ENCODE data around the gene EHD4.

The EHD4 gene

GRCh38 chr15:41983221-41983620 lies 10.9 kb upstream of the EHD4 start:
- Histone ChIP-seq H3K36me3 (ENCODE audit: insufficient read depth, low read length) (no peaks in the 10 kb centered on the region), H3K27me3 (ENCODE audit: insufficient read depth, low read length, poor library complexity) (peaks cover 3% of the 10 kb centered on the region), H3K9ac (ENCODE audit: low read depth, low read length) (no peak overlapping the region), H3K4me1 (ENCODE audit: insufficient read depth, low read length) (no peaks in the 10 kb centered on the region), H3K4me2 (ENCODE audit: insufficient read depth, low read length) (no peak overlapping the region), H3K27ac (ENCODE audit: low read length) (no peak overlapping the region), H3K4me3 (ENCODE audit: low read depth in 1 of 2, low read length in 2 of 2) (no peak overlapping the region), H4K20me1 (ENCODE audit: insufficient read depth, low read length) (no peaks in the 10 kb centered on the region), H2AFZ (ENCODE audit: low read depth, low read length) (no peak overlapping the region), H3K79me2 (ENCODE audit: insufficient read depth, low read length) (no peaks in the 10 kb centered on the region), H3K9me3 (ENCODE audit: insufficient read depth, low read length, severe bottlenecking) (no peaks in the 10 kb centered on the region)
- no peak for TF ChIP-seq EZH2 (IDR thresholded peaks at IDR 0.05; ENCODE audit: borderline replicate concordance, low read depth, low read length, severe bottlenecking)
- TF ChIP-seq CTCF (IDR thresholded peaks at IDR 0.05; ENCODE audit: borderline replicate concordance, extremely low read depth, low read length, poor library complexity, severe bottlenecking), result no peak
- ATAC-seq (ENCODE audit: insufficient read depth, low read depth), result no peak
- no peak for DNase-seq

- Histone ChIP-seq H3K9ac (ENCODE audit: low read depth, low read length) (no peak overlapping the region), H3K27ac (ENCODE audit: low read length) (no peak overlapping the region), H3K36me3 (ENCODE audit: insufficient read depth, low read length) (no peaks in the 10 kb centered on the region), H3K4me3 (ENCODE audit: low read depth in 1 of 2, low read length in 2 of 2) (no peak overlapping the region), H3K9me3 (ENCODE audit: insufficient read depth, low read length, severe bottlenecking) (no peaks in the 10 kb centered on the region), H2AFZ (ENCODE audit: low read depth, low read length) (no peak overlapping the region), H3K27me3 (ENCODE audit: insufficient read depth, low read length, poor library complexity) (peaks cover 3% of the 10 kb centered on the region), H3K79me2 (ENCODE audit: insufficient read depth, low read length) (no peaks in the 10 kb centered on the region), H4K20me1 (ENCODE audit: insufficient read depth, low read length) (no peaks in the 10 kb centered on the region), H3K4me2 (ENCODE audit: insufficient read depth, low read length) (no peak overlapping the region), H3K4me1 (ENCODE audit: insufficient read depth, low read length) (no peaks in the 10 kb centered on the region)
- no peak for DNase-seq
- ATAC-seq (ENCODE audit: insufficient read depth, low read depth), result no peak
- TF ChIP-seq CTCF (IDR thresholded peaks at IDR 0.05; ENCODE audit: borderline replicate concordance, extremely low read depth, low read length, poor library complexity, severe bottlenecking), result no peak
- no peak for TF ChIP-seq EZH2 (IDR thresholded peaks at IDR 0.05; ENCODE audit: borderline replicate concordance, low read depth, low read length, severe bottlenecking)
Observed at GRCh38 chr15:41982133-41982930, 10.0 kb upstream of the EHD4 start.

- no peak for TF ChIP-seq EZH2 (IDR thresholded peaks at IDR 0.05; ENCODE audit: borderline replicate concordance, low read depth, low read length, severe bottlenecking)
- no peak for TF ChIP-seq CTCF (IDR thresholded peaks at IDR 0.05; ENCODE audit: borderline replicate concordance, extremely low read depth, low read length, poor library complexity, severe bottlenecking)
- no peaks in the 10 kb centered on the region for H3K4me1 ChIP-seq (ENCODE audit: insufficient read depth, low read length)
- H3K79me2 ChIP-seq (ENCODE audit: insufficient read depth, low read length), result no peaks in the 10 kb centered on the region
- no peak overlapping the region for H3K27ac ChIP-seq (ENCODE audit: low read length)
- ATAC-seq (ENCODE audit: insufficient read depth, low read depth) (no peak), DNase-seq (no peak)
- H3K9ac ChIP-seq (ENCODE audit: low read depth, low read length), result no peak overlapping the region
- no peaks in the 10 kb centered on the region for H3K36me3 ChIP-seq (ENCODE audit: insufficient read depth, low read length)
- peaks cover 3% of the 10 kb centered on the region for H3K27me3 ChIP-seq (ENCODE audit: insufficient read depth, low read length, poor library complexity)
- H3K9me3 ChIP-seq (ENCODE audit: insufficient read depth, low read length, severe bottlenecking), result no peaks in the 10 kb centered on the region
- H3K4me2 ChIP-seq (ENCODE audit: insufficient read depth, low read length), result no peak overlapping the region
- H3K4me3 ChIP-seq (ENCODE audit: low read depth in 1 of 2, low read length in 2 of 2), result no peak overlapping the region
- H2AFZ ChIP-seq (ENCODE audit: low read depth, low read length), result no peak overlapping the region
- no peaks in the 10 kb centered on the region for H4K20me1 ChIP-seq (ENCODE audit: insufficient read depth, low read length)
Observed at GRCh38 chr15:41981371-41982132, 9.2 kb upstream of the EHD4 start.

Data from DND-41 (cell line).